GM12872 (cell line): ENCODE data around the gene RSPH3.

Experiments used
- TF ChIP-seq, protein P1 (sequence below): IDR thresholded peaks from 3 replicates; pipeline ENCODE4 v1.5.1; 2011; ENCODE audit warnings: low read depth, mild to moderate bottlenecking, low read length, moderate library complexity; ENCODE audit not compliant: insufficient read depth

The RSPH3 gene

DNA sequence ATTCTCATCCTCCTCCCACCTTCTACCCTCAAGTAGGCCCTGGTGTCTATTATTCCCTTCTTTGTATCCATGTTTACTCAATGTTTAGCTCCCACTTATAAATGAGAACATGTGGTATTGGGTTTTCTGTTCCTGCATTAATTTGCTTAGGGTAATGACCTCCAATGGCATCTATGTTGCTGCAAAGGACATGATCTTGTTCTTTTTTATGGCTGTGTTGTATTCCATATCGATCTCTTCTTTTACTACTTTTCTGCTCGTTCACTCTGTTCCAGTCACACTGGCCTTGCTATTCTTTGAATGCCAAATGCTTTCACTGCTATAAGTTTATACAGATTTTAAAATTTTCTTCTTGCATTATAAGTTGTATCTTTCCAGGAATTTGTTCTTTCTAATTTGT lies 57.7 kb downstream of the RSPH3 start:
- TF ChIP-seq, protein P1, sequence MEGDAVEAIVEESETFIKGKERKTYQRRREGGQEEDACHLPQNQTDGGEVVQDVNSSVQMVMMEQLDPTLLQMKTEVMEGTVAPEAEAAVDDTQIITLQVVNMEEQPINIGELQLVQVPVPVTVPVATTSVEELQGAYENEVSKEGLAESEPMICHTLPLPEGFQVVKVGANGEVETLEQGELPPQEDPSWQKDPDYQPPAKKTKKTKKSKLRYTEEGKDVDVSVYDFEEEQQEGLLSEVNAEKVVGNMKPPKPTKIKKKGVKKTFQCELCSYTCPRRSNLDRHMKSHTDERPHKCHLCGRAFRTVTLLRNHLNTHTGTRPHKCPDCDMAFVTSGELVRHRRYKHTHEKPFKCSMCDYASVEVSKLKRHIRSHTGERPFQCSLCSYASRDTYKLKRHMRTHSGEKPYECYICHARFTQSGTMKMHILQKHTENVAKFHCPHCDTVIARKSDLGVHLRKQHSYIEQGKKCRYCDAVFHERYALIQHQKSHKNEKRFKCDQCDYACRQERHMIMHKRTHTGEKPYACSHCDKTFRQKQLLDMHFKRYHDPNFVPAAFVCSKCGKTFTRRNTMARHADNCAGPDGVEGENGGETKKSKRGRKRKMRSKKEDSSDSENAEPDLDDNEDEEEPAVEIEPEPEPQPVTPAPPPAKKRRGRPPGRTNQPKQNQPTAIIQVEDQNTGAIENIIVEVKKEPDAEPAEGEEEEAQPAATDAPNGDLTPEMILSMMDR = no peak

DNA sequence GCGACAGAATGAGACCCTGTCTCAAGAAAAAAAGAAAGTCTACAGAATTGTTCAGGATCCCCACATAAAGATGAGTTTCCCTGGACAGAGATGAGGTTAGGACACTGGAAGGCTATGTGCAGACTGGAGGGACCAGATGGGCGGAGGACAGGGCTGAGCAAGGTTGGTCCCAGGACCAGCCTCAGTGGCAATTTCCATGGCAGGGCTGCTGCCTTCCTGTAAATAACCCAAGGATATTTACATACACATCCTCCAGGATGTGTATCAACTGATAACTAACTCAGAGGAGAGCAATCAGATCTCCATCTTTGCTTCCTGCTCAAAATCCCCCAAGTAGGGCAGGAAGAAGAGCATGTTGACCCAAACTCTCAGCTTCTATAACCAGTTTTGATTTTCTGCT lies 58.8 kb downstream of the RSPH3 start:
- TF ChIP-seq, protein P1 = no peak

DNA sequence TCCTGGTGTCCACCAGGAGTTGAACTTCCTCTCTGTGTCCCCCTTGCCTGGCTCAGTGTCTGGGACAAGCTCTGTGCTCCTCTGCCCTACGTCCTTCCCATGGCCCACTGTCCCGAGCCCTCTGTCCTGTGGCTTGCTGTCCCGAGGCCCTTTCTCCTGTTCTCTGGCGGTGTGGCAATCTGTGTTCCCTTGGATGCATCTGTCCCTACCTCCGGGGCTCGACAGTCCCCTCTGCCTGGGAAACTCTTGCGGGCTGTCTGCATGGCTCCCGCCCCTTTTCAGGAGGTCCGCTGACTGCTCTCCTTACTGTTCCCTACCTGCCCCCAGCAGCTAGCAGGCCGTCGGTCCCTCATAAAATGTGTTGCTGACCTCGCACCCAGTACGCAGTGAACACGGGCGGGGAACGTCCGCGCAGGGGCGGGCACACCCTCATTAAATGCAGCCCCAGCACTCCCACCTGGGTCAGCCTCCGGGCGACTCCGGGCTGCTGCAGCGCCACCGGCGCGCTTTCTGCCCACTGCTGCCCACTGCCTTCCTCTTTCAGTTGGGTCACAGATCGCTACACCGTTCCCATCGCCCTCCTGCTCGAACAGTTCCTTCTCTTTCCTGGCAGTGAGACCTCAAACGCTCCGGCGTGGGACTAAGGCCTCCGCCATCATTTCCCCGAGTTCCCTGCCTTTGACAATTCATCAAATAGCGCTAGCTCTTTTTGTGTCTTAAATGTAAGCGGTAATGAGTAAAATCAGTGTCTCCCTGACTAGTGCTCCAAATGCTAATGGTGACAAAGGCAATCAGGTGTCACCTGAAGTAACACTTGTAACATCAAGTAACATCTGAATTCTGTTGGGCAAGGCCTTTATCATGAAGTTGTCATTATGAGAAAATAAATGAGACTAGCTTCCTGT lies 60.5 kb downstream of the RSPH3 start:
- TF ChIP-seq, protein P1 = no peak

DNA sequence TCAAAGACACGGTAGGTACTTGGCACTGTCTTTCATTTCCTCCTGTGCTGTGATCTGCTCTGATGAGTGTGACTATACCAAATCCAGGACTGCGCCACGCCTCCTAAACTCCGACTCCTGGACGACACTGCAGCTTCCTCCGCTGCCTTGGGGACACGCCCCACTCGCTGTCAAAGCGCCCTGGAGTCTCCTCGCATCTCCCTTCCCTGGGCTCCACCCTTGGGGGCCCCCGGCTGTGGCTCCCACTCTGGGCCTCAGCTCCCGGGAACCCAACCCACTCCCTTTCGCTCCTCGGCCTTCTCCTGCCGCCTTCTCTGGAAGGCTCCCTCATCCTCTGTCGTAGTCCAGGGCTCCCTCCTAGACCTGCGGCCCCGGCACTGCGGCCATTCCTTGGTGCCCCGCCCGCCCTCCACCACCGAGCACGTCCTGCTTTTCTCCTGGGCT lies 61.2 kb downstream of the RSPH3 start:
- TF ChIP-seq, protein P1 = no peak

DNA sequence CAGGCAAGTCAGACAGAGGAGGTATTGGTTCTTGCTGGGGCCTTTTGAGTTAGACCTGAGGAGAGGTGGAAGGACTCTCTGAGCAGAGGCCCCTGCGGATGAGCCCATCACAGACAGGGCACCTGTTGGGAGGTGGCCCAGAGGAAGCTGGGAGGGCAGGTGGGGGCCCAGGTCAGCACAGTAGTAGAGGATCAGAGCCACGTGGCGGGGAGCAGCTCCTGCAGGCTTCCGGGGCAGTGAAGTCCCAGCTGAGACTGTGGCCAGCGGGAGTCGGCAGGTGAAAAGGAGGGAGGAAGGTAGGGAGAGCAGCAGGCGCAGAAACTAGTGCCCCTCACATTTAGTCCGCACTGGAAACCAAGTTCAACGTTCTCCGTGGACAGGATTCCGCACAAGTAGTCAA lies 61.8 kb downstream of the RSPH3 start:
- TF ChIP-seq, protein P1 = no peak

DNA sequence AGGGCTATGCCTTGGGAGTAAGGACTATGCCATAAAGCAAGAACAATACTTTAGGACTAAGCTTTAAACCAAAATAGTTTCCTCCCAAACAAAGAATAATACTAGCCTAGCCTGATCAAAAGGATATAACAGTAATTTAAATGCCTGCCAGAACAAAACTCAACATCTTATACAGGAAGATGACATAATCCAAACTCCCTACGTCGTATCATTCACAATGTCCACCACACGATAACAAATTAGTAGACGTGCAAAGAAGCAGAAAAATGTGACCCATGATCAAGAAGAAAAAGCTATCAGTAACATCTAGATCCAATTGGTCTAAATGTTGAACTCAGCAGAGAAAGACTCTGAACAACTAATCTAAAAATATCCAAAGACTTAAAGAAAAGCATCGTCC lies 65.8 kb downstream of the RSPH3 start:
- TF ChIP-seq, protein P1 = no peak

DNA sequence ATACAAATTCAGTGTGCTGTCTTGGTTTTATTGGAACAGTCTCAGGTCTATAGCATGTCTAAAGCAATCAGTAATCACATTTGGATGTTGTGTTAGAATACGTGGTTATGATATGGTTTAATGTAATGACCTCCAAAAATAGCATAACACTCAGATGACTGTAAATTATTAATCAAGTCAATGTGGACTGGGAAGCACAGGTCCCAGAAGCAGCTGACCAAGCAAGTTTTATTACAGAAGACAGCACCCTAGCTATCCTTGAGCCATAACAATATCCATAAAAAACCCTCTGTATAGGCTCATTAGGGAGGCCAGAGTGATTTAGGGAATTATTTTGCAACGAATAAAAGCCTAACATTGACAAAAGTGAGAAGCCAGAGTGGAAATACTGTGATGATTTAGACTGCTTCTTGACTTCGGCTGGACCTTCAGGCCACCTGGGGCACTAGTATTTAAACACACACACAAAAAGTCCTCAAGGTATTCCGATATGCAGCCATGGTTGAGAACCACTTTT lies 66.9 kb downstream of the RSPH3 start:
- TF ChIP-seq, protein P1 = no peak
